Retinal pigment epithelial cell (primary cell): Measurements from ENCODE around the gene CFAP61.

ENCODE experiments used
- DNase-seq: peaks from one replicate; pipeline ENCODE4 v3.0.0-alpha.2; 2010; ENCODE audit warnings: low read depth
- H3K4me3 ChIP-seq: 2 replicates; pipeline ENCODE4 v1.5.1; 2011; ENCODE audit warnings: mild to moderate bottlenecking, low read length, control low read depth, moderate library complexity
- TF ChIP-seq, protein P1 (sequence below): conservative IDR thresholded peaks from 2 replicates; pipeline ENCODE4 v1.5.1; 2011; ENCODE audit warnings: low read depth, low read length, control low read depth, inconsistent platforms

Gene CFAP61

DNA sequence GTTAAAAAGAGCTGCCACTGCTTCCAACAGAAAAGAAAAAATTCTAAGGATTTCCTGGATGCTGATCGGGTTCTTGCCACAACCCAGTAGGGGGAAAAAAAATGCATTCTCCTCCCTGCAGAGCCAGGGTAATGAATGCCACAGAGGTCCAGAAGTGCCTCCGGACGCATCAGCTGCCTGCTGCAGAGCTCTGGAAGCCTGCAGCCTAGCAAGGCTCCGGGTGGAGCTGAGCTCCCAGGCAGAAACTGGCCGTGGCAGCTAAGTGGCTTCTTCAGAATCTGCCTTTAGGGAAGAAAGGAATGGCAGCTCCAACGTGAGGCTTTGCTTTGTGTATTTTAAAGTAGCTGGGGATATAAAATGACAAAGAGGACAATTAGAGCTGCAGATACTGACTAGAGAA lies 155.0 kb downstream of the CFAP61 start:
- H3K4me3 ChIP-seq = no peak overlapping the region
- no peak for DNase-seq
- TF ChIP-seq, protein P1, sequence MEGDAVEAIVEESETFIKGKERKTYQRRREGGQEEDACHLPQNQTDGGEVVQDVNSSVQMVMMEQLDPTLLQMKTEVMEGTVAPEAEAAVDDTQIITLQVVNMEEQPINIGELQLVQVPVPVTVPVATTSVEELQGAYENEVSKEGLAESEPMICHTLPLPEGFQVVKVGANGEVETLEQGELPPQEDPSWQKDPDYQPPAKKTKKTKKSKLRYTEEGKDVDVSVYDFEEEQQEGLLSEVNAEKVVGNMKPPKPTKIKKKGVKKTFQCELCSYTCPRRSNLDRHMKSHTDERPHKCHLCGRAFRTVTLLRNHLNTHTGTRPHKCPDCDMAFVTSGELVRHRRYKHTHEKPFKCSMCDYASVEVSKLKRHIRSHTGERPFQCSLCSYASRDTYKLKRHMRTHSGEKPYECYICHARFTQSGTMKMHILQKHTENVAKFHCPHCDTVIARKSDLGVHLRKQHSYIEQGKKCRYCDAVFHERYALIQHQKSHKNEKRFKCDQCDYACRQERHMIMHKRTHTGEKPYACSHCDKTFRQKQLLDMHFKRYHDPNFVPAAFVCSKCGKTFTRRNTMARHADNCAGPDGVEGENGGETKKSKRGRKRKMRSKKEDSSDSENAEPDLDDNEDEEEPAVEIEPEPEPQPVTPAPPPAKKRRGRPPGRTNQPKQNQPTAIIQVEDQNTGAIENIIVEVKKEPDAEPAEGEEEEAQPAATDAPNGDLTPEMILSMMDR = no peak

DNA sequence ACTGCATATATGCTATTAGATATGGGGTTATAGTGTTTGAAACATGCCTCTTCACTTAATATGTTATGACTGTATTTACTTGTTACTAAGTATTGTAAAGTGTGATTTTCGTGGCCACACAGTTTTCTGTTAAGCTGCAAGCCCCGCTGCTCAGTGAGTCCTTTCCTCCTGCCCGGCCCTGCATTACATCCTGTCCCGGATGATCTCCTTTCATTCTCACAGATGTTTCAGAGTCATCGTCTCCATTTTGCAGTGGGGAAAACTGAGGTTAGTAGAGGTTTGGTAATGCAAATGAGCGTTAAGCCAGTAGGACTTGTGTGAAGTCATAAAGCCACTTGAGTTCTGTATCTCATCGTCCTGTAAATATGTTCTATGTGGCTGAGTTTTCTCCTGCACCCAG lies 155.5 kb downstream of the CFAP61 start:
- no peak overlapping the region for H3K4me3 ChIP-seq
- TF ChIP-seq, protein P1 = no peak
- no peak for DNase-seq

DNA sequence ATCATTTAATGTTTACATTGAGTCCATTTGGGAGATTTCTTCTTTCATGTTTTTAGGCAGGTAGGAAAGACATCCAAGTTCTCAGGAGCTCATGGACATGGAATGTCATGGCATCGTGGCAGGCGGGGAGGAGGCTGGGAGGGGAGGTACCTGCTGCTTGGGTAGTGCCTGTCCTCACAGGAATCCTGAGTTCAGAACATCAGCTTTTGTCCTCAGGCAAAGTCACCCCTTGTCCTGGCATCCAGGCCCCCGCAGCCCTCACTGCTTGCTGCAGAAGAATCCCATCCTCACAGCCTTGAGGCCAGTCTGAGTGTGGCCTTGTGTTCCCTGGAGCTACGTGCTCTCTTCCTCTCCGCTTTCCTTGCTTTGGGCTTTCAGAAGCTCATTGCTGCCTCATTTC lies 157.4 kb downstream of the CFAP61 start:
- no peak for DNase-seq
- no peak overlapping the region for H3K4me3 ChIP-seq
- TF ChIP-seq, protein P1 = no peak

DNA sequence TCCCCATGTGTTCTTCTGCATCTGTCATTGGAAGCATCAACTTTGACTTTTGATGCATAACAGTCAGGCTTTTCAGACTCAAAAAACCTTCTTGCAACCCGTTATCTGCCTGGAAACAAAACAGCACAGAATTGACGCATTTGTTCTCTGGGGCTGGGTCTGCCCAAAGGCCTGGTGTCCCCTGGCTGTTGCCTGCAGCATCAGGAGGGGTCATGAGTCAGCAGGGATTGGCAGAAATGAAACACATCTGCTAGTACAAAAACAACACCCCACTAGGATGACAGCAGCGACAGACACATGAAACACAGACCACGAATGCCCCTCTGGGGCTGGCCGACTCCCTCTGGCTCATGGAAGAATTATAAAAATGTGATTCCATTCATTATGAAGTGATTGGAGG lies 158.0 kb downstream of the CFAP61 start:
- TF ChIP-seq, protein P1 = no peak
- H3K4me3 ChIP-seq = no peak overlapping the region
- DNase-seq = no peak

DNA sequence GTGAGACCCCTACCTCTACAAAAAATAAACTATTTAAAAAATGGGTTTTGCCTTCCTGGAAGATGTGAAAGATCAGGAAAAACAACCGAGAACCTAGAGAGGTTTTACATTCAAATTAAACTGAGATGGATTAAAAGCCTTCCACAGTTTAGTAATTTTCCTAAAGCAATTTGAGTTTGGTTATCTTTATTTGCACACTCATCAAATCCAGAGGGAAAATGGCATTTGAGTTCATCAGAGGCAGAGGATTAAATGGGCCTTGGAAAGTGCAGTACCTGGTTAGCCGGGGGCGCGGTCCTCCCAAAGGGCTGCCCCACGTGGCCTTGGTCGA lies 158.6 kb downstream of the CFAP61 start:
- H3K4me3 ChIP-seq = no peak overlapping the region
- TF ChIP-seq, protein P1 = no peak
- DNase-seq = no peak

DNA sequence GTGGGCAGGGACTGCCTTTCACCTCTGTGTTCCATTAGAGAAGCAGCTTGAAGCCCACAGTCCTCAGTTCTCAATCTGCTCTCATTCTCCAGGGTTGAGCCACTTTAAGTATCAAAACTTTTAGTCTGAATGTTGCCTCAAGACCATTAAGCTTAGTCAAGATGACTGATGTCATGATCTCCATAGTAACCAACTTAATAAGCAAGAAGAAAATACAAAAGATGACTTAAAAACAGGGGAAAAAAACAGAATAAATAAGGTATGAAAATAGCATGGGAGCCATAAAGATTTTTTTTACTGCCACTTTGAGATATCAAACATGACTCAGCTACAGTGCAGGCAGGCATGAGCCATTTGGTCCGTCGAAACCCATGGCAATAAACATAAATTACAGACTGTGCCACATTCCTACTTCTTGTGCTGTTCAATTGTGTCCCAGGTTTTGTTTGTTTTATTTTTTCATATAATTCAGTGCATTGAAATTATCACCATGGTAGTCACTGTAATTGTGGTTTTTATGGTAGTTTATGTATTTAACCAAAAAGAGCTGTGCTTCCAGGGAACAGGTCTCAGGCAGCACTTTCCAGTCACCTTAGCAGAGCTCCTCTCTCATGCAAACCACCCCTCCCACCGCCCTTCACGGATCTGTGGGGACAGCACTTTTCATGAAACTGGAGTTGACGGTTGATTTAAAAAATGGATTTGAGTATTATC lies 159.1 kb downstream of the CFAP61 start:
- DNase-seq = no peak
- H3K4me3 ChIP-seq = no peak overlapping the region
- TF ChIP-seq, protein P1 = no peak

DNA sequence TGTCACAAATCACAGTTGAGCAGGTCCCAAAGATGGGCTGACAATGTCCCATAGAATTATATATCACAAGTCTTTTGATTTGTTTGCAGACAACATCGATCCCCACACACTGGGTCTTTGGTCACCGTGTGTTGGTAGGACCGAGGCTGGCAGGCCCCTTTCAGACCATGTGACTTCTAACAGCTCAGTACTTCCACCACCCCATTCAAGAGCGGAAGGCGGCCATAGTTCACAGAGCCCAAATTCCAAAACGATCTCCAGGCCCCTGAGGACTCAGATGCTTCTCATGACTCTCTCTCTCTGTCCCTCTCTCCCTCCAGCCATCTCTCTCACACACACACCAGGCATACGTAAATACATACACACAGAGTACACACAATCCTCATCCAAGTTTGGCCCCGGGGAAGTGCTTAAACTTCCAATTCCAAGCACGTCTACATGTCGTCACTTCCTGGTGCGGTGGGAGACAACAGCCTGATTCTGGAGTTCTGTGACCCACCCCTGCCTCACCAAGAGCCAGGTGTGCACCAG lies 159.7 kb downstream of the CFAP61 start:
- TF ChIP-seq, protein P1 = no peak
- no peak for DNase-seq
- H3K4me3 ChIP-seq = no peak overlapping the region
